GM12878 (cell line): ENCODE results near the gene MCM3AP. TPM values are rescaled to one million over a fixed set of nuclear protein-coding genes. Genes with fewer than 3 reads are reported as not detected.

Experiments used
- ATAC-seq: fragments of 200-7000 bp; cut with Tn5 transposase; 3 replicates; pipeline ENCODE4 v1.9.1; 2020; ENCODE audit warnings: mild to moderate bottlenecking, moderate library complexity
- BruUV-seq: library from RNA; stranded (reverse); fragments of 400-500 nt; replicated peaks from 2 replicates; lab custom pipeline; 2021; lab: Mats Ljungman, UMichigan
- CTCF ChIA-PET: fragments of 300-600 bp; sonication (Branson Sonifier 250); formaldehyde crosslinking; extraction: SDS; loops from one replicate; lab custom pipeline; 2021; ENCODE audit warnings: inconsistent platforms; lab: Yijun Ruan, JAX
- POLR2A ChIA-PET: fragments of 350-600 bp; formaldehyde crosslinking; extraction: SDS; loops from one replicate; lab custom pipeline; 2021; ENCODE audit warnings: inconsistent platforms; lab: Charles Lee
- RAD21 ChIA-PET: fragments of 300-600 bp; sonication (Branson Sonifier 250); formaldehyde crosslinking; loops from one replicate; lab custom pipeline; 2023; ENCODE audit warnings: antibody characterized with exemption; ENCODE audit not compliant: unreplicated experiment; lab: Charles Lee
- SMC1A ChIA-PET: fragments of 300-600 bp; sonication (Branson Sonifier 250); formaldehyde crosslinking; loops from one replicate; lab custom pipeline; 2023; ENCODE audit not compliant: unreplicated experiment, uncharacterized antibody; lab: Charles Lee
- DNase-seq: peaks from one replicate; pipeline ENCODE4 v3.0.0-alpha.2; 2011; ENCODE audit warnings: low read depth, low spot score
- FAIRE-seq: peaks from 3 replicates; lab custom pipeline; 2011; peaks lifted over from hg19 to GRCh38; lab: Jason Lieb, UNC
- H2AFZ ChIP-seq: 2 replicates; pipeline ENCODE4 v1.6.0; 2011; ENCODE audit warnings: low read depth, low read length, control low read depth; ENCODE audit not compliant: control insufficient read depth
- H3K27ac ChIP-seq: 2 replicates; pipeline ENCODE4 v1.5.1; 2011; ENCODE audit warnings: control low read depth; ENCODE audit not compliant: control insufficient read depth, insufficient read depth
- H3K27me3 ChIP-seq, 2 experiments: replicated peaks in 1 of 2; 2 replicates each; pipeline versions ENCODE4 v1.6.0 to v1.6.1; 2011; ENCODE audit warnings: low read length in 1 of 2; ENCODE audit not compliant: control insufficient read depth in 2 of 2, insufficient read depth in 2 of 2
- H3K36me3 ChIP-seq, 2 experiments: 2 replicates each; pipeline ENCODE4 v1.5.1; 2011; ENCODE audit warnings: low read length in 1 of 2; ENCODE audit not compliant: control insufficient read depth in 2 of 2, insufficient read depth in 2 of 2
- H3K4me1 ChIP-seq: 2 replicates; pipeline ENCODE4 v1.6.1; 2011; ENCODE audit warnings: mild to moderate bottlenecking, low read length, moderate library complexity, mixed read lengths; ENCODE audit not compliant: control insufficient read depth, insufficient read depth
- H3K4me2 ChIP-seq: 2 replicates; pipeline ENCODE4 v1.6.0; 2011; ENCODE audit warnings: control low read depth; ENCODE audit not compliant: control insufficient read depth, insufficient read depth
- H3K4me3 ChIP-seq: fragments of 200-600 bp; sonication (generic); 2 replicates; pipeline ENCODE4 v1.5.1; 2016
- H3K79me2 ChIP-seq: 2 replicates; pipeline ENCODE4 v1.6.0; 2011; ENCODE audit warnings: low read length; ENCODE audit not compliant: control insufficient read depth, insufficient read depth
- H3K9ac ChIP-seq: 2 replicates; pipeline ENCODE4 v1.8.0; 2011; ENCODE audit warnings: low read length, control low read depth, mixed read lengths; ENCODE audit not compliant: control insufficient read depth, insufficient read depth
- H3K9me3 ChIP-seq: replicated peaks from 3 replicates; pipeline ENCODE4 v1.5.1; 2011; ENCODE audit warnings: mild to moderate bottlenecking, low read length; ENCODE audit not compliant: control insufficient read depth, insufficient read depth
- H4K20me1 ChIP-seq: 2 replicates; pipeline ENCODE4 v1.6.0; 2011; ENCODE audit not compliant: control insufficient read depth, insufficient read depth
- BCL3 ChIP-seq: IDR thresholded peaks from 2 replicates; pipeline ENCODE4 v1.6.1; 2011; ENCODE audit warnings: borderline replicate concordance, low read depth, mild to moderate bottlenecking, moderate library complexity, low read length; ENCODE audit not compliant: insufficient read depth, poor library complexity, severe bottlenecking
- NFIC ChIP-seq: IDR thresholded peaks from 2 replicates; pipeline ENCODE4 v1.6.1; 2012; ENCODE audit warnings: low read depth, mild to moderate bottlenecking, inconsistent platforms, low read length, moderate library complexity
- RAD51 ChIP-seq: fragments of 450-650 bp; IDR thresholded peaks from 2 replicates; pipeline ENCODE4 v1.6.1; 2016; ENCODE audit warnings: moderate library complexity, mild to moderate bottlenecking, inconsistent platforms
- RUNX3 ChIP-seq: IDR thresholded peaks from 2 replicates; pipeline ENCODE4 v1.6.1; 2012; ENCODE audit warnings: low read length, inconsistent platforms
- TCF3 ChIP-seq: IDR thresholded peaks from 2 replicates; pipeline ENCODE4 v1.6.1; 2012; ENCODE audit warnings: low read depth, mild to moderate bottlenecking, low read length, borderline replicate concordance; ENCODE audit not compliant: insufficient read depth
- ZNF24 ChIP-seq: fragments of 450-650 bp; IDR thresholded peaks from 2 replicates; pipeline ENCODE4 v1.6.1; 2017; ENCODE audit warnings: antibody characterized with exemption, mild to moderate bottlenecking
- WGBS: methylation state at CpG from one replicate; pipeline ENCODE4 v1.1.6; 2016; ENCODE audit warnings: low lambda C conversion rate; ENCODE audit not compliant: insufficient replicate concordance, insufficient coverage; ENCODE audit errors: missing lambda C conversion rate; 5-methylcytosine and 5-hydroxymethylcytosine counted together
- in situ Hi-C: fragments of 300-500 bp; cut with MboI; formaldehyde crosslinking; loops from 9 replicates; pipeline ENCODE4 v1.14.3; 2018; ENCODE audit warnings: mixed read lengths
- intact Hi-C: fragments of 100-400 bp; cut with micrococcal nuclease; formaldehyde crosslinking; loops from one replicate; pipeline ENCODE4 v1.14.2; 2022; ENCODE audit not compliant: unreplicated experiment
- polyA plus RNA-seq, 11 experiments: library from polyadenylated mRNA; depleted of rRNA in 4 of 11; unstranded in 6 of 11; stranded (reverse) in 5 of 11; fragments of >200 nt; fragmentation: Nextera tagmentation in 4 of 11; fragmentation: Illumina TruSeq in 1 of 11; extraction: Ambion mirVana in 4 of 11; extraction: Trizol in 1 of 11; gene quantifications; 1 replicate in 1 of 11; 2 replicates in 10 of 11; pipeline versions ENCODE4 v1.2.1 to v1.2.3, GENCODE V29; 2011 to 2016; ENCODE audit warnings: inconsistent platforms in 2 of 11, missing spikeins in 2 of 11, low read depth in 1 of 11
- total RNA-seq, 4 experiments: library from RNA; depleted of rRNA in 3 of 4; stranded (reverse); fragments of >200 nt in 3 of 4; fragmentation: Illumina TruSeq in 1 of 4; extraction: Trizol in 1 of 4; gene quantifications; 2 replicates each; pipeline versions ENCODE4 v1.2.1 to v1.2.3, GENCODE V29; 2013 to 2021
- TF ChIP-seq, protein P1 (sequence below): fragments of 450-650 bp; IDR thresholded peaks from 2 replicates; pipeline ENCODE4 v1.6.1; 2017; ENCODE audit warnings: mild to moderate bottlenecking
- TF ChIP-seq, protein P2 (sequence below): IDR thresholded peaks from 2 replicates; pipeline ENCODE4 v1.6.1; 2011; ENCODE audit warnings: mild to moderate bottlenecking, low read depth, low read length, moderate library complexity; ENCODE audit not compliant: insufficient replicate concordance

MCM3AP gene
- total and polyA plus RNA-seq, 10 of the 15 experiments (the other 5 are each of a cell fraction or from before 2014, with no cell fraction given), result 6.1 to 95.7 (median 47.0) TPM

GRCh38 chr21:46289655-46290179, 4.3 kb upstream of the MCM3AP start:
- no peak for ATAC-seq
- no TSS peak for BruUV-seq

More at GRCh38 chr21:46289655-46290179, 4.3 kb upstream of the MCM3AP start:
- TF ChIP-seq RAD51 (no peak), BCL3 (peak; percentile 94), RUNX3 (no peak), ZNF24 (no peak), TCF3 (peak; percentile 32; the same call in 1 of the 2 replicates), NFIC (no peak)
- TF ChIP-seq, protein P1, sequence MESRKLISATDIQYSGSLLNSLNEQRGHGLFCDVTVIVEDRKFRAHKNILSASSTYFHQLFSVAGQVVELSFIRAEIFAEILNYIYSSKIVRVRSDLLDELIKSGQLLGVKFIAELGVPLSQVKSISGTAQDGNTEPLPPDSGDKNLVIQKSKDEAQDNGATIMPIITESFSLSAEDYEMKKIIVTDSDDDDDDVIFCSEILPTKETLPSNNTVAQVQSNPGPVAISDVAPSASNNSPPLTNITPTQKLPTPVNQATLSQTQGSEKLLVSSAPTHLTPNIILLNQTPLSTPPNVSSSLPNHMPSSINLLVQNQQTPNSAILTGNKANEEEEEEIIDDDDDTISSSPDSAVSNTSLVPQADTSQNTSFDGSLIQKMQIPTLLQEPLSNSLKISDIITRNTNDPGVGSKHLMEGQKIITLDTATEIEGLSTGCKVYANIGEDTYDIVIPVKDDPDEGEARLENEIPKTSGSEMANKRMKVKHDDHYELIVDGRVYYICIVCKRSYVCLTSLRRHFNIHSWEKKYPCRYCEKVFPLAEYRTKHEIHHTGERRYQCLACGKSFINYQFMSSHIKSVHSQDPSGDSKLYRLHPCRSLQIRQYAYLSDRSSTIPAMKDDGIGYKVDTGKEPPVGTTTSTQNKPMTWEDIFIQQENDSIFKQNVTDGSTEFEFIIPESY, result no peak
- TF ChIP-seq, protein P2, sequence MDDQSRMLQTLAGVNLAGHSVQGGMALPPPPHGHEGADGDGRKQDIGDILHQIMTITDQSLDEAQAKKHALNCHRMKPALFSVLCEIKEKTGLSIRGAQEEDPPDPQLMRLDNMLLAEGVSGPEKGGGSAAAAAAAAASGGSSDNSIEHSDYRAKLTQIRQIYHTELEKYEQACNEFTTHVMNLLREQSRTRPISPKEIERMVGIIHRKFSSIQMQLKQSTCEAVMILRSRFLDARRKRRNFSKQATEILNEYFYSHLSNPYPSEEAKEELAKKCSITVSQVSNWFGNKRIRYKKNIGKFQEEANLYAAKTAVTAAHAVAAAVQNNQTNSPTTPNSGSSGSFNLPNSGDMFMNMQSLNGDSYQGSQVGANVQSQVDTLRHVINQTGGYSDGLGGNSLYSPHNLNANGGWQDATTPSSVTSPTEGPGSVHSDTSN, result peak; percentile 70
- Histone ChIP-seq H3K4me3 (no peak overlapping the region), H3K79me2 (peaks cover 27% of the 10 kb centered on the region), H3K9ac (no peak overlapping the region), H3K36me3 (peaks cover 5 to 12% of the 10 kb centered on the region in 2 experiments; a peak in 3 of 4 replicates), H3K27ac (no peak overlapping the region), H4K20me1 (no peaks in the 10 kb centered on the region), H3K4me2 (no peak overlapping the region), H3K4me1 (peaks cover 1% of the 10 kb centered on the region), H2AFZ (no peak overlapping the region), H3K9me3 (peaks cover 11% of the 10 kb centered on the region; the same call in 2 of the 3 replicates), H3K27me3 (no peaks in the 10 kb centered on the region)
- ChIA-PET CTCF (interaction anchor here (0.6 kb wide), 2 partner anchors 18 to 114 kb away, joined by 3 read pairs; no protein-coding TSS in a partner anchor), RAD21 (no interaction called here), SMC1A (no interaction called here), POLR2A (interaction anchor here (0.5 kb wide), 1 partner anchor 127 kb away, joined by 4 read pairs; no protein-coding TSS in a partner anchor)
- in situ Hi-C loops, result no loop called here
- FAIRE-seq, result peak; percentile 88
- intact Hi-C loops, result loop anchor here (5.0 to 10.0 kb wide), 2 partner anchors 62 to 145 kb away; partner anchors contain the start of gene LSS
- 84% methylated on average over 6 of the region's 6 CpGs for WGBS
- no peak for DNase-seq
